MCF 10A (cell line): Measurements from ENCODE around the gene CHSY3. TPM values are rescaled to one million over a fixed set of nuclear protein-coding genes. Genes with fewer than 3 reads are reported as not detected.

Experiments used
- BruUV-seq: library from RNA; stranded (reverse); fragments of 400-500 nt; replicated peaks from 2 replicates; lab custom pipeline; 2021; lab: Mats Ljungman, UMichigan
- CTCF ChIA-PET: fragments of 300-600 bp; sonication (Branson Sonifier 250); formaldehyde crosslinking; extraction: SDS; loops from one replicate; lab custom pipeline; 2021; ENCODE audit warnings: antibody characterized with exemption, inconsistent platforms; lab: Yijun Ruan, JAX
- POLR2A ChIA-PET: fragments of 300-600, 350-650 bp; sonication (Branson Sonifier 250); formaldehyde crosslinking; extraction: SDS; loops from one replicate; lab custom pipeline; 2020; ENCODE audit warnings: antibody characterized with exemption, inconsistent platforms; lab: Yijun Ruan, JAX
- DNase-seq: peaks from one replicate; pipeline ENCODE4 v3.0.0-alpha.2; 2018; ENCODE audit not compliant: unreplicated experiment
- H3K27ac Mint-ChIP-seq: one replicate; pipeline ENCODE4 v1.8.0; 2022; ENCODE audit warnings: mild to moderate bottlenecking, low read depth, mixed read lengths; ENCODE audit not compliant: unreplicated experiment
- H3K27me3 Mint-ChIP-seq: one replicate; pipeline ENCODE4 v1.8.0; 2022; ENCODE audit warnings: mixed read lengths; ENCODE audit not compliant: insufficient read depth, unreplicated experiment
- H3K36me3 Mint-ChIP-seq: one replicate; pipeline ENCODE4 v1.8.0; 2022; ENCODE audit warnings: mild to moderate bottlenecking, moderate library complexity, mixed read lengths; ENCODE audit not compliant: insufficient read depth, unreplicated experiment
- H3K4me1 Mint-ChIP-seq: one replicate; pipeline ENCODE4 v1.8.0; 2022; ENCODE audit warnings: mixed read lengths; ENCODE audit not compliant: insufficient read depth, unreplicated experiment
- H3K4me3 Mint-ChIP-seq: one replicate; pipeline ENCODE4 v1.8.0; 2022; ENCODE audit warnings: mild to moderate bottlenecking, moderate library complexity, mixed read lengths; ENCODE audit not compliant: unreplicated experiment
- H3K9me3 Mint-ChIP-seq: one replicate; pipeline ENCODE4 v1.8.0; 2022; ENCODE audit warnings: mixed read lengths; ENCODE audit not compliant: unreplicated experiment
- CTCF ChIP-seq: fragments of 200-600 bp; IDR thresholded peaks from one replicate; pipeline ENCODE4 v1.8.0; 2022; ENCODE audit warnings: antibody characterized with exemption, mild to moderate bottlenecking; ENCODE audit not compliant: unreplicated experiment
- intact Hi-C: fragments of 100-400 bp; cut with micrococcal nuclease; formaldehyde crosslinking; loops from 2 replicates; pipeline ENCODE4 v1.14.1; 2022
- total RNA-seq: library from RNA; stranded (reverse); gene quantifications from 2 replicates; pipeline ENCODE4 v1.2.3, GENCODE V29; 2022

CHSY3 gene
- total RNA-seq, 1 experiment from 2014 or later, result 0.82 TPM

GRCh38 chr5:130155345-130156011, 251.2 kb downstream of the CHSY3 start:
- H3K4me1 Mint-ChIP-seq, result peaks cover 12% of the 10 kb centered on the region
- no peak overlapping the region for H3K4me3 Mint-ChIP-seq
- DNase-seq, result no peak
- no TSS peak for BruUV-seq
- no peak for TF ChIP-seq CTCF
- intact Hi-C loops, result no loop called here
- no peak overlapping the region for H3K27ac Mint-ChIP-seq
- POLR2A ChIA-PET, result interaction anchor here (0.7 kb wide), 1 partner anchor 10 kb away, joined by 3 read pairs; no protein-coding TSS in a partner anchor
- no peaks in the 10 kb centered on the region for H3K9me3 Mint-ChIP-seq
- CTCF ChIA-PET, result interaction anchor here (0.6 to 1.2 kb wide), 4 partner anchors 19 to 381 kb away, joined by 3 read pairs; no protein-coding TSS in a partner anchor
- no peaks in the 10 kb centered on the region for H3K36me3 Mint-ChIP-seq
- H3K27me3 Mint-ChIP-seq, result no peaks in the 10 kb centered on the region

DNA sequence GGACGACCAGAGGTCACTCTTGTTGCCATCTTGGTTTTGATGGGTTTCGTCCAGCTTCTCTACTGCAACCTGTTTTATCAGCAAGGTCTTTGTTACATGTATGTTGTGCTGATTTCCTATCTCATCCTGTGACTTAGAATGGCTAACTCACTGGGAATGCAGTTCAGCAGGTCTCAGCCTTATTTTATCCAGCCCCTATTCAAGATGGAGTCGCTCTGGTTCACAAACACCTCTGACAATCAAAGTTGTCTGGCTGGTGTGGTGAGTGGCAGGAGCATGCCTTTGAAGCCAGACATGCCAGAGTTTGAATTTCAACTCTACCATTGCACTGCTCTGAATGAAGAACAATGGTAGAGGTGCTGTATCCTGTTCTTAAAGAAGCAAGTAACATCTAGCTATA, 253.8 kb downstream of the CHSY3 start:
- no peaks in the 10 kb centered on the region for H3K36me3 Mint-ChIP-seq

DNA sequence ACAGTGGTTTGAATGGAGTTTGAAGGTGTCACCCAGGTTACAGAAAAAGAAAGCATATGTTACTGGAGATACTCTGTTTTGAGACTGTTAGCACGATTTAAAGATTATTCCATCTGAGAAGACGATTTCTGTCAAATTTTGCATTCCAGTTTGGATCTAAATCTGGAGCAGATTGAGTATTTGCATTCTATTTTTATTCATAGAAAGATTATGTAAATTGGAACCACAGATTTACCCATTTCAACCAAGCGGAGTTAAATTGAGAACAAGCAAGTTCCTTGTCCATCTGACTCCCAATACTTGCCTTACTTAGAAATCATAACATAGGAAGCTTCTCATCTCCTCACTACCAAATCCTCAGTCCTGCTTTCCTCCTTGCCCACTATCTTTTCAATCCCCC, 255.7 kb downstream of the CHSY3 start:
- intact Hi-C loops, result no loop called here
- Mint-ChIP-seq H3K27me3 (no peaks in the 10 kb centered on the region), H3K4me3 (no peak overlapping the region), H3K4me1 (peaks cover 3% of the 10 kb centered on the region), H3K9me3 (peaks cover 6% of the 10 kb centered on the region), H3K36me3 (no peaks in the 10 kb centered on the region), H3K27ac (no peak overlapping the region)
- BruUV-seq, result no TSS peak
- ChIA-PET CTCF (no interaction called here), POLR2A (no interaction called here)
- no peak for DNase-seq
- no peak for TF ChIP-seq CTCF

More for the DNA sequence above, 253.8 kb downstream of the CHSY3 start:
- no TSS peak for BruUV-seq
- ChIA-PET POLR2A (no interaction called here), CTCF (interaction anchor here (0.8 kb wide), 1 partner anchor 567 kb away, joined by 3 read pairs; no protein-coding TSS in a partner anchor)
- TF ChIP-seq CTCF, result no peak
- Mint-ChIP-seq H3K4me1 (no peaks in the 10 kb centered on the region), H3K9me3 (no peaks in the 10 kb centered on the region), H3K27me3 (no peaks in the 10 kb centered on the region), H3K4me3 (no peak overlapping the region), H3K27ac (no peak overlapping the region)
- DNase-seq, result no peak
- intact Hi-C loops, result no loop called here

GRCh38 chr5:130164966-130165365, 260.7 kb downstream of the CHSY3 start:
- Mint-ChIP-seq H3K36me3 (peaks cover 6% of the 10 kb centered on the region), H3K27ac (no peak overlapping the region), H3K4me3 (no peak overlapping the region), H3K4me1 (peaks cover 6% of the 10 kb centered on the region), H3K9me3 (peaks cover 6% of the 10 kb centered on the region), H3K27me3 (no peaks in the 10 kb centered on the region)
- ChIA-PET POLR2A (interaction anchor here (0.7 to 1.7 kb wide), 5 partner anchors 9 to 124 kb away, joined by 3 to 5 read pairs (median 3); no protein-coding TSS in a partner anchor), CTCF (no interaction called here)
- TF ChIP-seq CTCF, result no peak
- BruUV-seq, result no TSS peak
- intact Hi-C loops, result no loop called here
- peak; percentile 86 for DNase-seq
